DOHH2 (cell line): ENCODE data around the gene EDARADD.

Experiments
- EZH2phosphoT487 ChIP-seq: fragments of 200-600 bp; sonication (generic); IDR thresholded peaks from 2 replicates; pipeline ENCODE4 v1.6.1; 2017; ENCODE audit warnings: borderline replicate concordance, mild to moderate bottlenecking, antibody characterized with exemption, low read length, moderate library complexity, mixed read lengths
- TF ChIP-seq, protein P1 (sequence below): fragments of 200-600 bp; sonication (generic); IDR thresholded peaks from one replicate; pipeline ENCODE4 v1.5.1; 2014; ENCODE audit warnings: antibody characterized with exemption, mild to moderate bottlenecking, low read depth, low read length; ENCODE audit not compliant: poor library complexity, severe bottlenecking

GRCh38 chr1:236494082-236494481, 100.0 kb downstream of the EDARADD start:
- TF ChIP-seq, protein P1, sequence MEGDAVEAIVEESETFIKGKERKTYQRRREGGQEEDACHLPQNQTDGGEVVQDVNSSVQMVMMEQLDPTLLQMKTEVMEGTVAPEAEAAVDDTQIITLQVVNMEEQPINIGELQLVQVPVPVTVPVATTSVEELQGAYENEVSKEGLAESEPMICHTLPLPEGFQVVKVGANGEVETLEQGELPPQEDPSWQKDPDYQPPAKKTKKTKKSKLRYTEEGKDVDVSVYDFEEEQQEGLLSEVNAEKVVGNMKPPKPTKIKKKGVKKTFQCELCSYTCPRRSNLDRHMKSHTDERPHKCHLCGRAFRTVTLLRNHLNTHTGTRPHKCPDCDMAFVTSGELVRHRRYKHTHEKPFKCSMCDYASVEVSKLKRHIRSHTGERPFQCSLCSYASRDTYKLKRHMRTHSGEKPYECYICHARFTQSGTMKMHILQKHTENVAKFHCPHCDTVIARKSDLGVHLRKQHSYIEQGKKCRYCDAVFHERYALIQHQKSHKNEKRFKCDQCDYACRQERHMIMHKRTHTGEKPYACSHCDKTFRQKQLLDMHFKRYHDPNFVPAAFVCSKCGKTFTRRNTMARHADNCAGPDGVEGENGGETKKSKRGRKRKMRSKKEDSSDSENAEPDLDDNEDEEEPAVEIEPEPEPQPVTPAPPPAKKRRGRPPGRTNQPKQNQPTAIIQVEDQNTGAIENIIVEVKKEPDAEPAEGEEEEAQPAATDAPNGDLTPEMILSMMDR, result no peak
- no peak for TF ChIP-seq EZH2phosphoT487
